Measurements from ENCODE around the gene CTIF. TPM values are rescaled to one million over a fixed set of nuclear protein-coding genes. Genes with fewer than 3 reads are reported as not detected.

Gene CTIF
- total RNA-seq, 2 experiments from 2014 or later, result 0.06 to 0.38 TPM

- no peak overlapping the region for H2AFZ ChIP-seq (ENCODE audit: low read length)
- H3K9me2 ChIP-seq (ENCODE audit: insufficient read depth, low read length), result no peaks in the 10 kb centered on the region
- H3K4me2 ChIP-seq (ENCODE audit: low read length), result no peak overlapping the region
- H3K79me2 ChIP-seq (ENCODE audit: insufficient read depth, low read depth, low read length), result no peaks in the 10 kb centered on the region
- no TSS peak for BruUV-seq (replicated peaks)
- H3K27ac ChIP-seq (ENCODE audit: low read depth, low read length, poor library complexity, severe bottlenecking), result no peak overlapping the region
- intact Hi-C loops (cut with micrococcal nuclease; ENCODE audit: unreplicated experiment), result no loop called here
- H3K4me3 ChIP-seq (ENCODE audit: low read depth, low read length, poor library complexity, severe bottlenecking), result no peak overlapping the region
- no peaks in the 10 kb centered on the region for H4K20me1 ChIP-seq (ENCODE audit: insufficient read depth, low read length)
- TF ChIP-seq EZH2phosphoT487 (IDR thresholded peaks at IDR 0.05; ENCODE audit: borderline replicate concordance, low read depth, low read length) (no peak), CTCF (conservative IDR thresholded peaks at IDR 0.05; ENCODE audit: low read length) (no peak)
- CTCF ChIA-PET (ENCODE audit: unreplicated experiment), result no interaction called here
- DNase-seq (ENCODE audit: low spot score), result no peak
- H3K9me3 ChIP-seq (ENCODE audit: low read length), result no peaks in the 10 kb centered on the region
- POLR2A ChIA-PET, result no interaction called here
- peaks cover 25% of the 10 kb centered on the region for H3K4me1 ChIP-seq (ENCODE audit: insufficient read depth, low read length, poor library complexity, severe bottlenecking)
- no peaks in the 10 kb centered on the region for H3K36me3 ChIP-seq (ENCODE audit: insufficient read depth, low read length)
Measured at GRCh38 chr18:48819276-48819675, 280.4 kb downstream of the CTIF start.

GRCh38 chr18:48819781-48820482 is 281.1 kb downstream of the CTIF start:
- intact Hi-C loops (cut with micrococcal nuclease; ENCODE audit: unreplicated experiment), result no loop called here
- H3K4me2 ChIP-seq (ENCODE audit: low read length), result no peak overlapping the region
- no peak overlapping the region for H2AFZ ChIP-seq (ENCODE audit: low read length)
- H3K9me3 ChIP-seq (ENCODE audit: low read length), result no peaks in the 10 kb centered on the region
- H3K79me2 ChIP-seq (ENCODE audit: insufficient read depth, low read depth, low read length), result no peaks in the 10 kb centered on the region
- CTCF ChIA-PET (ENCODE audit: unreplicated experiment), result no interaction called here
- H3K4me1 ChIP-seq (ENCODE audit: insufficient read depth, low read length, poor library complexity, severe bottlenecking), result peaks cover 18% of the 10 kb centered on the region
- no peaks in the 10 kb centered on the region for H3K9me2 ChIP-seq (ENCODE audit: insufficient read depth, low read length)
- no TSS peak for BruUV-seq (replicated peaks)
- H3K36me3 ChIP-seq (ENCODE audit: insufficient read depth, low read length), result no peaks in the 10 kb centered on the region
- H3K4me3 ChIP-seq (ENCODE audit: low read depth, low read length, poor library complexity, severe bottlenecking), result no peak overlapping the region
- no peak for DNase-seq (ENCODE audit: low spot score)
- no peak overlapping the region for H3K27ac ChIP-seq (ENCODE audit: low read depth, low read length, poor library complexity, severe bottlenecking)
- POLR2A ChIA-PET, result interaction anchor here (1.1 kb wide), 2 partner anchors 11 to 14 kb away, joined by 3 read pairs; no protein-coding TSS in a partner anchor
- TF ChIP-seq CTCF (conservative IDR thresholded peaks at IDR 0.05; ENCODE audit: low read length), result no peak
- no peak for TF ChIP-seq EZH2phosphoT487 (IDR thresholded peaks at IDR 0.05; ENCODE audit: borderline replicate concordance, low read depth, low read length)
- no peaks in the 10 kb centered on the region for H4K20me1 ChIP-seq (ENCODE audit: insufficient read depth, low read length)

- Histone ChIP-seq H3K4me3 (ENCODE audit: low read depth, low read length, poor library complexity, severe bottlenecking) (no peak overlapping the region), H3K9me2 (ENCODE audit: insufficient read depth, low read length) (no peaks in the 10 kb centered on the region), H3K36me3 (ENCODE audit: insufficient read depth, low read length) (no peaks in the 10 kb centered on the region), H3K27ac (ENCODE audit: low read depth, low read length, poor library complexity, severe bottlenecking) (no peak overlapping the region), H3K4me1 (ENCODE audit: insufficient read depth, low read length, poor library complexity, severe bottlenecking) (peaks cover 15% of the 10 kb centered on the region), H3K4me2 (ENCODE audit: low read length) (peak overlapping the region; percentile 54), H3K9me3 (ENCODE audit: low read length) (no peaks in the 10 kb centered on the region), H3K79me2 (ENCODE audit: insufficient read depth, low read depth, low read length) (no peaks in the 10 kb centered on the region), H4K20me1 (ENCODE audit: insufficient read depth, low read length) (no peaks in the 10 kb centered on the region), H2AFZ (ENCODE audit: low read length) (peak overlapping the region; percentile 91)
- no TSS peak for BruUV-seq (replicated peaks)
- DNase-seq (ENCODE audit: low spot score), result peak; percentile 70
- no peak for TF ChIP-seq CTCF (conservative IDR thresholded peaks at IDR 0.05; ENCODE audit: low read length)
- TF ChIP-seq EZH2phosphoT487 (IDR thresholded peaks at IDR 0.05; ENCODE audit: borderline replicate concordance, low read depth, low read length), result no peak
- ChIA-PET POLR2A (interaction anchor here (0.5 to 1.1 kb wide), 3 partner anchors 10 to 27 kb away, joined by 3 read pairs; no protein-coding TSS in a partner anchor), CTCF (ENCODE audit: unreplicated experiment) (no interaction called here)
- intact Hi-C loops (cut with micrococcal nuclease; ENCODE audit: unreplicated experiment), result no loop called here
Measured at GRCh38 chr18:48820483-48821250, 281.8 kb downstream of the CTIF start.

All from OCI-LY7 (cell line).